Measurements from ENCODE around the gene CNIH1. TPM values are rescaled to one million over a fixed set of nuclear protein-coding genes. Genes with fewer than 3 reads are reported as not detected.
"Not testable (repeated sequence)": the region's sequence is repeated elsewhere in the genome, so short reads cannot be mapped to it uniquely, and the experiment has no call there.

The CNIH1 gene
- total RNA-seq, 1 donor, result 220 TPM

DNA sequence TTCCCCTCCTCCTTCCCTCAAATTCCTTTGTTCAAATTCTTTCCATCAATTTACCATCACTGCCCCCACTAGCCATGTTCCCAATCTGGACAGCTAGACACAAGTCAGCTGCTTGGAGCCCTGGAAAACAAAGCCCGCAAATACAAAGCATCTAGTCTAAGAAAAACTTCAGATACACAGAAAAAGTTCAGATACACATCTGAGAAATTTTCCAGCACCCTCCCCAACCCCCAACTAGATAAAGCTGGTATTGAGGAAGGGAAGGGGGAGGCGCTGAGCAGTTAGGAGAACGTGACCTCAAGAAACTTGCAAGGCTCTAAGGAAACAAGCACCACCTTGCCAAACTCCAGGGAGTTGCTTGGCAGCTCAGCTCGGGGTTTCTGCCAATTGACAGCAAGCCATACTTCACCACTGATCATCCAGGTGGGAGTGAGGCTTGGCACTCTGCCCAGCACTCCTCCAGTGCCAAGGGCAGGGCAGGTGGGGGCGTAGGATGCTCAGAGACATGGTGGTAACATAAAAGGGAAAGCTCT is 5.1 kb upstream of the CNIH1 start:
- Histone ChIP-seq H3K79me2 (ENCODE audit: insufficient read depth, low read length) (no peaks in the 10 kb centered on the region), H3K4me2 (ENCODE audit: insufficient read depth, low read length) (no peak overlapping the region), H3K4me1 (ENCODE audit: insufficient read depth, low read length) (peaks cover 14% of the 10 kb centered on the region), H3K9me3 (ENCODE audit: low read depth, low read length) (no peaks in the 10 kb centered on the region), H3K36me3 (ENCODE audit: insufficient read depth, low read length) (no peaks in the 10 kb centered on the region), H4K20me1 (ENCODE audit: insufficient read depth, low read length) (no peaks in the 10 kb centered on the region), H3K27ac (ENCODE audit: low read depth, low read length) (no peak overlapping the region), H3K27me3 (ENCODE audit: insufficient read depth, low read length) (no peaks in the 10 kb centered on the region), H3K4me3 (ENCODE audit: insufficient read depth, low read length) (no peak overlapping the region), H2AFZ (ENCODE audit: low read length) (no peak overlapping the region)
- no peak for DNase-seq (ENCODE audit: insufficient read length, low spot score, missing footprints)
- TF ChIP-seq, protein P1, sequence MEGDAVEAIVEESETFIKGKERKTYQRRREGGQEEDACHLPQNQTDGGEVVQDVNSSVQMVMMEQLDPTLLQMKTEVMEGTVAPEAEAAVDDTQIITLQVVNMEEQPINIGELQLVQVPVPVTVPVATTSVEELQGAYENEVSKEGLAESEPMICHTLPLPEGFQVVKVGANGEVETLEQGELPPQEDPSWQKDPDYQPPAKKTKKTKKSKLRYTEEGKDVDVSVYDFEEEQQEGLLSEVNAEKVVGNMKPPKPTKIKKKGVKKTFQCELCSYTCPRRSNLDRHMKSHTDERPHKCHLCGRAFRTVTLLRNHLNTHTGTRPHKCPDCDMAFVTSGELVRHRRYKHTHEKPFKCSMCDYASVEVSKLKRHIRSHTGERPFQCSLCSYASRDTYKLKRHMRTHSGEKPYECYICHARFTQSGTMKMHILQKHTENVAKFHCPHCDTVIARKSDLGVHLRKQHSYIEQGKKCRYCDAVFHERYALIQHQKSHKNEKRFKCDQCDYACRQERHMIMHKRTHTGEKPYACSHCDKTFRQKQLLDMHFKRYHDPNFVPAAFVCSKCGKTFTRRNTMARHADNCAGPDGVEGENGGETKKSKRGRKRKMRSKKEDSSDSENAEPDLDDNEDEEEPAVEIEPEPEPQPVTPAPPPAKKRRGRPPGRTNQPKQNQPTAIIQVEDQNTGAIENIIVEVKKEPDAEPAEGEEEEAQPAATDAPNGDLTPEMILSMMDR (IDR thresholded peaks at IDR 0.05; ENCODE audit: extremely low read depth, low read depth, low read length), result no peak

DNA sequence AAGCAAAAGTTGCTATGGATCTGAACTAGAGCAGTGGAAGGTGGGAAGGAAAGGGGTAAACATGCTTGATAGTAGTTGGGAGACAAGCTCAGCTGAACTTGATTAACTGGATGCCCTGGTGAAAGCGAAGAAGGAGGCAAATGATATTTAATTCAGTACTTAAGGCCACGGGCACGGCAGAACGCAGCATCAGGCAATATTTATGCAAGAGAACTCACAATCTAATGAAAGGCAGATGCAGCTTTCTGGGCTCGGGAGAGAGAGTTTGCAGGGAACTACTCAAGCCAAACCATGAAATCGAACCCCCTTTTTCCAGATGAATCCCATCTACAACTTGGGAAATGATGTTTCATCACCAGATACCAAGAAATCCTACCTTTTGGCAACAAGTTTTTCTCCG is 3.5 kb upstream of the CNIH1 start:
- H4K20me1 ChIP-seq (ENCODE audit: insufficient read depth, low read length), result peaks cover 5% of the 10 kb centered on the region
- no peak overlapping the region for H3K4me2 ChIP-seq (ENCODE audit: insufficient read depth, low read length)
- TF ChIP-seq, protein P1 (IDR thresholded peaks at IDR 0.05; ENCODE audit: extremely low read depth, low read depth, low read length), result no peak
- no peak overlapping the region for H3K27ac ChIP-seq (ENCODE audit: low read depth, low read length)
- no peaks in the 10 kb centered on the region for H3K36me3 ChIP-seq (ENCODE audit: insufficient read depth, low read length)
- no peaks in the 10 kb centered on the region for H3K9me3 ChIP-seq (ENCODE audit: low read depth, low read length)
- H3K4me1 ChIP-seq (ENCODE audit: insufficient read depth, low read length), result peaks cover 19% of the 10 kb centered on the region
- no peak overlapping the region for H3K4me3 ChIP-seq (ENCODE audit: insufficient read depth, low read length)
- DNase-seq (ENCODE audit: insufficient read length, low spot score, missing footprints), result no peak
- H2AFZ ChIP-seq (ENCODE audit: low read length), result no peak overlapping the region
- no peaks in the 10 kb centered on the region for H3K27me3 ChIP-seq (ENCODE audit: insufficient read depth, low read length)
- peaks cover 10% of the 10 kb centered on the region for H3K79me2 ChIP-seq (ENCODE audit: insufficient read depth, low read length)

DNA sequence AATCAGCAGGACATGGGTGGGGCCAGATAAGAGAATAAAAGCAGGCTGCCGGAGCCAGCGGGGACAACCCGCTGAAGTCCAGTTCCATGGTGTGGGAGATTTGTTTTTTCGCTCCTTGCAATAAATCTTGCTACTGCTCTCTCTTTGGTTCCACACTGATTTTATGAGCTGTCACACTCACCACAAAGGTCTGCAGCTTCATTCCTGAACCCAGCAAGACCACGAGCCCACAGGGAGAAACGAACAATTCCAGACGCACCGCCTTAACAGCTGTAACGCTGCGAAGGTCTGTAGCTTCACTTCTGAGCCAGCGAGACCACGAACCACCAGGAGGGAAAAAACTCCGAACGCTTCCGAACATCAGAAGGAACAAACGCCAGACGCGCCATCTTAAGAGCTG is 2.8 kb upstream of the CNIH1 start:
- Histone ChIP-seq H3K4me2 (ENCODE audit: insufficient read depth, low read length) (no peak overlapping the region), H3K27ac (ENCODE audit: low read depth, low read length) (no peak overlapping the region), H3K27me3 (ENCODE audit: insufficient read depth, low read length) (no peaks in the 10 kb centered on the region), H2AFZ (ENCODE audit: low read length) (peak overlapping the region; percentile 39), H4K20me1 (ENCODE audit: insufficient read depth, low read length) (peaks cover 10% of the 10 kb centered on the region), H3K4me3 (ENCODE audit: insufficient read depth, low read length) (no peak overlapping the region), H3K9me3 (ENCODE audit: low read depth, low read length) (no peaks in the 10 kb centered on the region), H3K36me3 (ENCODE audit: insufficient read depth, low read length) (no peaks in the 10 kb centered on the region), H3K79me2 (ENCODE audit: insufficient read depth, low read length) (peaks cover 17% of the 10 kb centered on the region), H3K4me1 (ENCODE audit: insufficient read depth, low read length) (peaks cover 20% of the 10 kb centered on the region)
- TF ChIP-seq, protein P1 (IDR thresholded peaks at IDR 0.05; ENCODE audit: extremely low read depth, low read depth, low read length), result no peak
- no peak for DNase-seq (ENCODE audit: insufficient read length, low spot score, missing footprints)

DNA sequence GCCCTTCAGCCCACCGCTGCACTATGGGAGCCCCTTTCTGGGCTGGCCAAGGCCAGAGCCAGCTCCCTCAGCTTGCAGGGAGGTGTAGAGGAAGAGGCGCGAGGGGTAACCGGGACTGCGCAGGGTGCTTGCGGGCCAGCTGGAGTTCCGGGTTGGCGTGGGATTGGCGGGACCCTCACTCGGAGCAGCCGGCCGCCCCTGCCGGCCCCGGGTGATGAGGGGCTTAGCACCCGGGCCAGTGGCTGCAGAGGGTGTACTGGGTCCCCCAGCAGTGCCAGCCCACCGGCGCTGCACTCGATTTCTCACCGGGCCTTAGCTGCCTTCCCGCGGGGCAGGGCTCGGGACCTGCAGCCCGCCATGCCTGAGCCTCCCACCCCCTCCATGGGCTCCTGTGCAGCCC is 1.8 kb upstream of the CNIH1 start:
- H3K36me3 ChIP-seq (ENCODE audit: insufficient read depth, low read length); H3K4me2 ChIP-seq (ENCODE audit: insufficient read depth, low read length); H4K20me1 ChIP-seq (ENCODE audit: insufficient read depth, low read length); H3K27ac ChIP-seq (ENCODE audit: low read depth, low read length); H2AFZ ChIP-seq (ENCODE audit: low read length); DNase-seq (ENCODE audit: insufficient read length, low spot score, missing footprints); H3K27me3 ChIP-seq (ENCODE audit: insufficient read depth, low read length); H3K9me3 ChIP-seq (ENCODE audit: low read depth, low read length); H3K4me3 ChIP-seq (ENCODE audit: insufficient read depth, low read length): not testable (repeated sequence)
- peaks cover 20% of the 10 kb centered on the region for H3K4me1 ChIP-seq (ENCODE audit: insufficient read depth, low read length)
- H3K79me2 ChIP-seq (ENCODE audit: insufficient read depth, low read length), result peaks cover 28% of the 10 kb centered on the region
